ENCODE data around the gene GOLGA7B.

The GOLGA7B gene

GRCh38 chr10:97896756-97897358 lies 47.2 kb downstream of the GOLGA7B start:
- no peak for FAIRE-seq

- no peak for FAIRE-seq
These were observed 48.8 kb downstream of the GOLGA7B start for GRCh38 chr10:97898429-97898828.

GRCh38 chr10:97901381-97901780 lies 51.7 kb downstream of the GOLGA7B start:
- FAIRE-seq, result no peak

GRCh38 chr10:97903128-97904017 lies 53.7 kb downstream of the GOLGA7B start:
- FAIRE-seq, result no peak

- FAIRE-seq, result no peak
These were observed 54.4 kb downstream of the GOLGA7B start for GRCh38 chr10:97904018-97904381.

- no peak for FAIRE-seq
These were observed 54.9 kb downstream of the GOLGA7B start for GRCh38 chr10:97904576-97904975.

- FAIRE-seq, result no peak
These were observed 55.6 kb downstream of the GOLGA7B start for GRCh38 chr10:97905276-97905675.

GRCh38 chr10:97907211-97907610 lies 57.6 kb downstream of the GOLGA7B start:
- FAIRE-seq, result no peak

- FAIRE-seq, result no peak
These were observed 58.2 kb downstream of the GOLGA7B start for GRCh38 chr10:97907830-97908229.

- FAIRE-seq, result no peak
These were observed 61.0 kb downstream of the GOLGA7B start for GRCh38 chr10:97910661-97911060.

GRCh38 chr10:97911217-97911616 lies 61.6 kb downstream of the GOLGA7B start:
- no peak for FAIRE-seq

- no peak for FAIRE-seq
These were observed 63.5 kb downstream of the GOLGA7B start for GRCh38 chr10:97913193-97913592.

- no peak for FAIRE-seq
These were observed 64.0 kb downstream of the GOLGA7B start for GRCh38 chr10:97913614-97914013.

- no peak for FAIRE-seq
These were observed 64.7 kb downstream of the GOLGA7B start for GRCh38 chr10:97914171-97914836.

- FAIRE-seq, result no peak
These were observed 65.2 kb downstream of the GOLGA7B start for GRCh38 chr10:97914837-97915211.

- no peak for FAIRE-seq
These were observed 65.9 kb downstream of the GOLGA7B start for GRCh38 chr10:97915346-97916131.

- no peak for FAIRE-seq
These were observed 66.9 kb downstream of the GOLGA7B start for GRCh38 chr10:97916586-97916985.

GRCh38 chr10:97919012-97919411 lies 69.4 kb downstream of the GOLGA7B start:
- no peak for FAIRE-seq

GRCh38 chr10:97920865-97921264 lies 71.2 kb downstream of the GOLGA7B start:
- no peak for FAIRE-seq
